ENCODE data around the gene UXS1. TPM values are rescaled to one million over a fixed set of nuclear protein-coding genes. Genes with fewer than 3 reads are reported as not detected.
"Not testable (repeated sequence)": the region's sequence is repeated elsewhere in the genome, so short reads cannot be mapped to it uniquely, and the experiment has no call there.

The UXS1 gene
- total RNA-seq, 2 donors from 2014 or later, result 43.0 to 44.6 TPM

GRCh38 chr2:106137731-106138521 is 56.2 kb downstream of the UXS1 start:
- peaks cover 29% of the 10 kb centered on the region for H3K36me3 Mint-ChIP-seq (ENCODE audit: low read depth)

GRCh38 chr2:106131192-106131591 is 62.9 kb downstream of the UXS1 start:
- not testable (repeated sequence) for H3K27me3 Mint-ChIP-seq (ENCODE audit: insufficient read depth); H3K27ac ChIP-seq (ENCODE audit: low read depth, low read length); H3K27ac Mint-ChIP-seq; H3K4me1 Mint-ChIP-seq; H3K4me1 ChIP-seq (ENCODE audit: control insufficient read depth, insufficient read depth, low read length); H3K27me3 ChIP-seq (ENCODE audit: control insufficient read depth, insufficient read depth, low read length, poor library complexity, severe bottlenecking); H3K9me3 ChIP-seq (ENCODE audit: control insufficient read depth, low read length); H3K4me3 ChIP-seq (ENCODE audit: low read length); DNase-seq; H3K9ac ChIP-seq (ENCODE audit: extremely low read depth, low read length, poor library complexity, severe bottlenecking); H3K9me3 Mint-ChIP-seq
- H3K36me3 ChIP-seq (ENCODE audit: control insufficient read depth, insufficient read depth, low read length), result peaks cover 22% of the 10 kb centered on the region
- WGBS, 2 experiments (ENCODE audit: insufficient coverage in 1 of 2, insufficient read length in 1 of 2), result no CpG with 5 or more reads among the region's 14 CpGs
- peaks cover 26% of the 10 kb centered on the region for H3K36me3 Mint-ChIP-seq (ENCODE audit: low read depth)
- H3K4me3 Mint-ChIP-seq, result peak overlapping the region; percentile 49

More at GRCh38 chr2:106137731-106138521, 56.2 kb downstream of the UXS1 start:
- no peak for TF ChIP-seq CTCF (conservative IDR thresholded peaks at IDR 0.05)
- Mint-ChIP-seq H3K9me3 (peaks cover 3% of the 10 kb centered on the region), H3K4me3 (no peak overlapping the region), H3K27ac (no peak overlapping the region), H3K27me3 (ENCODE audit: insufficient read depth) (no peaks in the 10 kb centered on the region), H3K4me1 (peaks cover 8% of the 10 kb centered on the region)
- Histone ChIP-seq H3K4me1 (ENCODE audit: control insufficient read depth, insufficient read depth, low read length) (no peaks in the 10 kb centered on the region), H3K9me3 (ENCODE audit: control insufficient read depth, low read length) (no peaks in the 10 kb centered on the region), H3K27me3 (ENCODE audit: control insufficient read depth, insufficient read depth, low read length, poor library complexity, severe bottlenecking) (no peaks in the 10 kb centered on the region), H3K36me3 (ENCODE audit: control insufficient read depth, insufficient read depth, low read length) (peaks cover 3% of the 10 kb centered on the region), H3K4me3 (ENCODE audit: low read length) (no peak overlapping the region), H3K27ac (ENCODE audit: low read depth, low read length) (no peak overlapping the region), H3K9ac (ENCODE audit: extremely low read depth, low read length, poor library complexity, severe bottlenecking) (no peak overlapping the region)
- DNase-seq, result no peak
- WGBS, 2 experiments (ENCODE audit: insufficient coverage in 1 of 2, insufficient read length in 1 of 2), result 90 to 95% methylated on average over 8 to 12 of the region's 14 CpGs

- 63 to 90% methylated on average over 2 to 13 of the region's 13 CpGs for WGBS, 2 experiments (ENCODE audit: insufficient coverage in 1 of 2, insufficient read length in 1 of 2)
- H3K4me1 Mint-ChIP-seq, result no peaks in the 10 kb centered on the region
Measured at GRCh38 chr2:106130251-106130998, 63.7 kb downstream of the UXS1 start.

More at GRCh38 chr2:106130251-106130998, 63.7 kb downstream of the UXS1 start:
- no peaks in the 10 kb centered on the region for H3K9me3 Mint-ChIP-seq
- no peak overlapping the region for H3K27ac ChIP-seq (ENCODE audit: low read depth, low read length)
- peak; percentile 66 for DNase-seq
- peak overlapping the region; percentile 49 for H3K4me3 Mint-ChIP-seq
- peak overlapping the region; percentile 84 for H3K27ac Mint-ChIP-seq
- no peak for TF ChIP-seq CTCF (conservative IDR thresholded peaks at IDR 0.05)
- peak overlapping the region; percentile 45 for H3K4me3 ChIP-seq (ENCODE audit: low read length)
- H3K36me3 Mint-ChIP-seq (ENCODE audit: low read depth), result peaks cover 27% of the 10 kb centered on the region
- peaks cover 22% of the 10 kb centered on the region for H3K36me3 ChIP-seq (ENCODE audit: control insufficient read depth, insufficient read depth, low read length)
- H3K9me3 ChIP-seq (ENCODE audit: control insufficient read depth, low read length), result no peaks in the 10 kb centered on the region
- no peaks in the 10 kb centered on the region for H3K4me1 ChIP-seq (ENCODE audit: control insufficient read depth, insufficient read depth, low read length)
- no peaks in the 10 kb centered on the region for H3K27me3 ChIP-seq (ENCODE audit: control insufficient read depth, insufficient read depth, low read length, poor library complexity, severe bottlenecking)
- no peak overlapping the region for H3K9ac ChIP-seq (ENCODE audit: extremely low read depth, low read length, poor library complexity, severe bottlenecking)
- H3K27me3 Mint-ChIP-seq (ENCODE audit: insufficient read depth), result no peaks in the 10 kb centered on the region

Measured in endodermal cell (in vitro differentiated cells).